Measurements from ENCODE around the gene F13A1.
A peak's percentile ranks its signal among the peaks of the same experiment; 100 is the strongest.

The F13A1 gene

GRCh38 chr6:6320901-6321300 is 439 bp upstream of the F13A1 start:
- no peak for TF ChIP-seq CTCF (IDR thresholded peaks at IDR 0.05)
- no peaks in the 10 kb centered on the region for H3K36me3 ChIP-seq
- H3K4me1 ChIP-seq (ENCODE audit: control insufficient read depth in 1 of 2, insufficient read depth in 1 of 2, low read depth in 1 of 2, low read length in 1 of 2), result peaks cover 9 to 11% of the 10 kb centered on the region in 2 experiments
- H3K4me3 ChIP-seq (ENCODE audit: low read depth in 1 of 2, low read length in 1 of 2), result no peak overlapping the region
- H3K9me3 ChIP-seq, result no peaks in the 10 kb centered on the region
- H3K27me3 ChIP-seq, result peaks cover 30% of the 10 kb centered on the region
- no peak overlapping the region for H3K27ac ChIP-seq

GRCh38 chr6:6317825-6318733 is 2.4 kb downstream of the F13A1 start:
- Histone ChIP-seq H3K4me3 (ENCODE audit: low read depth in 1 of 2, low read length in 1 of 2) (no peak overlapping the region), H3K27ac (no peak overlapping the region), H3K36me3 (no peaks in the 10 kb centered on the region), H3K4me1 (ENCODE audit: control insufficient read depth in 1 of 2, insufficient read depth in 1 of 2, low read depth in 1 of 2, low read length in 1 of 2) (peaks cover 9 to 11% of the 10 kb centered on the region in 2 experiments), H3K27me3 (peaks cover 29% of the 10 kb centered on the region), H3K9me3 (no peaks in the 10 kb centered on the region)
- TF ChIP-seq CTCF (IDR thresholded peaks at IDR 0.05), result no peak

GRCh38 chr6:6317386-6317785 is 3.1 kb downstream of the F13A1 start:
- Histone ChIP-seq H3K27me3 (peaks cover 26% of the 10 kb centered on the region), H3K4me3 (ENCODE audit: low read depth in 1 of 2, low read length in 1 of 2) (no peak overlapping the region), H3K4me1 (ENCODE audit: control insufficient read depth in 1 of 2, insufficient read depth in 1 of 2, low read depth in 1 of 2, low read length in 1 of 2) (peaks cover 9 to 11% of the 10 kb centered on the region in 2 experiments), H3K27ac (no peak overlapping the region), H3K36me3 (no peaks in the 10 kb centered on the region), H3K9me3 (no peaks in the 10 kb centered on the region)
- TF ChIP-seq CTCF (IDR thresholded peaks at IDR 0.05), result no peak

- Histone ChIP-seq H3K4me1 (ENCODE audit: control insufficient read depth in 1 of 2, insufficient read depth in 1 of 2, low read depth in 1 of 2, low read length in 1 of 2) (peaks cover 7 to 10% of the 10 kb centered on the region in 2 experiments), H3K9me3 (no peaks in the 10 kb centered on the region), H3K27me3 (peaks cover 21% of the 10 kb centered on the region), H3K36me3 (no peaks in the 10 kb centered on the region), H3K27ac (no peak overlapping the region), H3K4me3 (ENCODE audit: low read depth in 1 of 2, low read length in 1 of 2) (no peak overlapping the region)
- TF ChIP-seq CTCF (IDR thresholded peaks at IDR 0.05), result peak; percentile 74
Observed at GRCh38 chr6:6315660-6316059, 4.8 kb downstream of the F13A1 start.

GRCh38 chr6:6314596-6314995 is 5.9 kb downstream of the F13A1 start:
- Histone ChIP-seq H3K36me3 (no peaks in the 10 kb centered on the region), H3K9me3 (no peaks in the 10 kb centered on the region), H3K4me1 (ENCODE audit: control insufficient read depth in 1 of 2, insufficient read depth in 1 of 2, low read depth in 1 of 2, low read length in 1 of 2) (no peaks in the 10 kb centered on the region), H3K27me3 (peaks cover 10% of the 10 kb centered on the region), H3K4me3 (ENCODE audit: low read depth in 1 of 2, low read length in 1 of 2) (no peak overlapping the region), H3K27ac (no peak overlapping the region)
- TF ChIP-seq CTCF (IDR thresholded peaks at IDR 0.05), result no peak

Measured in neutrophil (primary cell).